Eye (tissue), 1 donor: ENCODE data around the gene SORT1.
"Not testable (repeated sequence)": the region's sequence is repeated elsewhere in the genome, so short reads cannot be mapped to it uniquely, and the experiment has no call there.

Experiments
- DNase-seq: peaks from one replicate; pipeline ENCODE4 v3.0.0-alpha.2; 2015

Gene SORT1

DNA sequence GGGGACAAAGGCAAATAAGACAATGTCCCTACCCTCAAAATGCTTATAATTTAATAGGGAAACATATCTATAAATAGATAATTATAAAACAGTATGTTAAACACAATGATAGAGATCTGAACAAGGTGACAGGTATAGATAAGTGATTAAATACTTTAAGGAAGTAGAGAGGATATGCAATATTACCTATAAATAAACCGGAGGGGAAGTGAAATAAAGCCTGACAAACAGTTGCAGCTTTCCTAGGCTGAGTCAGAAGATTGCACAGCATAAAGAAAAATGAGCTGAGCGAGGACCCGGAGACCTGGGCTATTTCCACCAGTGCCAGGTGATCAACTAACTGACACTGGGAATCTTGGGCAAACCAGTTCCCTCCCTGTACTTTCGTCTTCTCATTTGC lies 103.2 kb downstream of the SORT1 start:
- no peak for DNase-seq

DNA sequence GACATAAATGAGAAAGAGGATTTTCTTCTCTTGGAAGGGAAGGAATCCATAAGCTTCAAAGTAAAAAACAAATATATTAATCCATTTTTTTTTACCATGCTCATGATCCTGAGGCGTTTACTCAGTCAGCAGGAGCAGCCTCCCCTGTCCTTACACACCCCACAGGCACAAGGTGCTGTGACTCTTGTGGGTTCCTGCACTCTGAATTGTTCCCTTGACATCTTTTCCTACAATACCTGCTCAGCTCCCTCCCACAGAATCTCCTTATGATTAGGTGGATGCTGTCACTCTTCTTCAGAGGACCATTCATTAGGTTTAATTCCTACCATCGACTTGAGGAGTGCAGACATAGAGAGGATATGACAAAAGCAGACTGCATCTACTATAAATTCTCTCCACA lies 104.7 kb downstream of the SORT1 start:
- DNase-seq: no peak

DNA sequence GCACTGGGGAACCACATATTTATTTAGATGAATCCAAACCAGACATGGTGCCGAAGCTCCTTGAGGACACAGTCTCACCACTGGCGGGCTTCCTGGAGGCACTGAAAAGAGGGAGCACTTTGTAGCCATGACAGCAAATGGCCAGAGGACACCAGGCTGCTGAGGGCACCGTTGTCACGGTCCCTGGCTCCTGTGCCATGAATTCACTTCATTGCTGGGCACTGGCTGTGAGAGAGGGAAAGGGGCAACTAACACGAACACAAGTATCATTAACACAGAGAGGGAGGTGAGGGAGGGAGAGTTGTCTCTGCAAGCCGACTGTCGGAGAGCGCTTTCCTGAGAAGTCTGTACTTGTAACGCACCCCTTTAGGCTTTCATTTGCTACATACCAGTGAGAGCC lies 105.4 kb downstream of the SORT1 start:
- no peak for DNase-seq

DNA sequence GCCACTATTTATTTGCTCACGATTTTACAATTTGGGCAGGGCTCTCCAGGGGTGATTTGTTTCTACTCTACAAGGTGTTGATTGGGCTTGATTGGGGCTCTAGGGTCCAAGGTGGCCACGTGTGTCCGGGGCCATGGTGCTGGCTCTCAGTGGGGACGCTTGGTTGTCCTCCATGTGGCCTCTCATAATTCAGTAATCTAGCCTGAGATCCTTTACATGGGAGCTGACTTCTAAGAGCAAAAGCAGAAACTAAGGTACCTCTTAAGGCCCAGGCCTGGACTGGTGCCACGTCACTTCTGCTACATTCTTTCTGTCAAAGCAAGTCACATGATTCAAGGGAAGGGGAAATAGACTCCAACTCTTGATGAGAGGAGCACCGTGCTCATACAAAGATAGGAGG lies 106.7 kb downstream of the SORT1 start:
- DNase-seq: no peak

DNA sequence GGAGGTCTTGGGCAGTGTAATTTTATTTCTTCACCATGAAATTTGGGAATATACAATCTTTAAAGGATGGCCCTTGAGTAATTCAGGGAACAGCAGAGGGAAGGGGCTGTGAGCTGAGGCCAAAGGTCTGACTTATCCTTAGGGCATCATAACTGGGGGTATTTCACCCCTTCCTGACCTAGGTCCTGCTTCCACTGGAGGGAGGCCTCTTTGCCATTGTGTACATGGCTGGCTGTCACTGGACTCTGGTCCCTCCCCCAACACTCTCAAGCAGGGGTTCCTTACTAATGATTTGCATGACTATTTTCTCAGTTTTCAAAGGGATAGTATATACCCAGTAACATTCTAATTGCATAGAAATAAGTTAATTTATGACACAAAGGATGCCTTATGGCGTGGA lies 107.6 kb downstream of the SORT1 start:
- no peak for DNase-seq

DNA sequence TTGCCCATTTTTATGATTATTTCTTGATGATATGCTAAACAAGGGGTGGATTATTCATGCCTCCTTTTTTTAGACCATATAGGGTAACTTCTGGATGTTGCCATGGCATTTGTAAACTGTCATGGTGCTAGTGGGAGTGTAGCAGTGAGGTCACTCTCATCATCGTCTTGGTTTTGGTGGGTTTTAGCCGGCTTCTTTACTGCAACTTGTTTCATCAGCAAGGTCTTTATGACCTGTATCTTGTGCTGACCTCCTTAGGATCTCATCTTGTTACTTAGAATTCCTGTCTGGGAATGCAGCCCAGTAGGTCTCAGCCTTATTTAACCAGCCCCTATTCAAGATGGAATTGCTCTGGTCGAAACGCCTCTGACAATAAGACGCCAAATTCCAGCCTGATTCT lies 111.0 kb downstream of the SORT1 start:
- DNase-seq: not testable (repeated sequence)

DNA sequence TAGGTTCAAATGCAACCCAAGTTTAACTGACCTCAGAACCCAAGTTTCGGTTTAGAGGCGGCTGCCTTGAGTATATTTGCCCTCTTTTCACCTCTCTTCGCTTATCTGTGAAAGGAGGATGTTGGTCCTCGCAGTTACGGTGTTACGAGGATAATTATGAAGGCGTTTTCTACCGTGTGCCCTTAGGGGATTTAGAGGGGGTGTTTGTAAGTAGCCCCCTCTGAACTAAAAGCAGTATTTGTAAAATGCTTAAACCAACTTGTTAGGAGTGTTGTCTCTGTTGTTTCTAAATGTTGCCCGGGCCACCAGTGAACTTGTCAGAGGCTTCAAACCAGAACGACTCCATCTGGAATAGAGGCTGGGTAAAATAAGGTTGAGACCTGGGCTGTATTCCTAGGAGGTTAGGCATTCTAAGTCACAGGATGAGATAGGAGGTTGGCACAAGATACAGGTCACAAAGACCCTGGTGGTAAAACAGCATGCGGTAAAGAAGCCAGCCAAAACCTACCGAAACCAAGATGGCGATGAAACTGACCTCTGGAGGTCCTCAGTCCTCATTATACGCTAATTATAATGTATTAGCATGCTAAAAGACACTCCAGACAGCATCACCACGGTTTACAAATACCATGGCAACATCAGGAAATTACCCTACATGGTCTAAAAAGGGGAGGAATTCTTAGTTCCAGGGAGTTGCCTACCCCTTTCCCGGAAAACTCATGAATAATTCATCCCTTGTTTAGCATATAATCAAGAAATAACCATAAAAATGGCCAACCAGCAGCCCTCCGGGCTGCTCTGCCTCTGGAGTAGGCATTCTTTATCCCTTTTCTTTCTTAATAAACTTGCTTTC lies 113.7 kb downstream of the SORT1 start:
- DNase-seq: no peak

DNA sequence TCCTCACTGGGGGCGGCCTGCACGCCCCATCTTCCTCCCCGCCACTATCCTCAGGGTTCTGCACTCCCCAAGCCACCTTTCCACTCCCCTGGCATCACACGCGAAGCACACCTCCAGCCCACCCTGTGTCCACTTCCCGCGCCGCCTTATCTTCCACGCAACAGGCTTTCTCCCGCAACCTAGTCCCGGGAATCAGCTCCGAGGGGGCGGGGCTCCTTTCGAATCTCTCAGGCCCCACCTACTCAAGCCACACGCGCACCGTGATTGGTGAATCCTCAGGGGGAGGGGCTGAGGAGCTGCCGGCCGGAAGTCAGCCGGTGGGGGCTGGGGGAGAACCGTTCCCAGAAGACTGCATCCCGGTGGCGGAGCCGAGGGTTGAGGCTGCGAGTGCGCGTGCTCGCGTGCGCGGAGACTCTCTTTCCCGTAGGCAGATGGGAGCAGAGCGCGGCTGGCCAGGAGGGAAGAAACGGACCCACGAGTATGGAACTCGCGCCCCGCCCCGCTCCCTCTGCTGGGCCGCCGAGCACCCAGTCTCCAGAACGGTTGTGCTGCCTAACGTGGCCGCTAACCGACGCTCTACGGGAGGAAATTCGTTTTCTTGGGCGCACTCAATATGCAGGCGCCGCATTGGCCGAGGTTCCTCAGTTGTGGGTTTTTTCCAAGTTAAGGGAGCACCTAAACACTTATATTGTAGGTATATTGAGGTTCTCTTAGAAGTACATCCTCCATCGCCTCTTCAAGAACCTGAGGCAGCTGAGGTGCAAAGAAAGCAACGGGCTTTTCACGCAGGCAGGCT lies 114.6 kb downstream of the SORT1 start, which contains the start of gene PSRC1:
Gene PSRC1 (minus strand): TSS at position 194 of the 796 bp plus-strand sequence.
- DNase-seq: peak; percentile 99

DNA sequence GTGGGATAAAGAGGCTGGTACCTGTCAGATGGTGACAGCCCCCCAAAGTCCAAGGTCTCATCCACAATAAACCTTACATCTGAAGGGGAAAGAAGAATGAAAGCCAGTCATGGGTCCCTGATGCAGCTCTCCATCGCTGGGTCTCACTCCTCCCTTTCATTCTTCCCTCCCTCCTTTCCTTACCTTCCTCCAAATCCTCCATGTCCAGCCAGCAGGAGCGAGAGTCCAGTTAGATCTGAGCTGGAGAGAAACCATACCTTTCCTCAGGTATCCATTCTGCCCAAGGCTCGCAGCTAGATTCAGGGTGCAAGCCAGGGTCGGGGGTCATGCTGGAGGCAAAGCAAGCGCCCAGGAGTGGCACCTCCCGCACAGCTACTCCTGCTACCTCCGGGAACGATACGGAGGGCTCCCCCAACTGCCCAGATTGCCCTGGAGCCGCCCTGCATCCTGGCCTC lies 115.2 kb downstream of the SORT1 start:
- DNase-seq: no peak

DNA sequence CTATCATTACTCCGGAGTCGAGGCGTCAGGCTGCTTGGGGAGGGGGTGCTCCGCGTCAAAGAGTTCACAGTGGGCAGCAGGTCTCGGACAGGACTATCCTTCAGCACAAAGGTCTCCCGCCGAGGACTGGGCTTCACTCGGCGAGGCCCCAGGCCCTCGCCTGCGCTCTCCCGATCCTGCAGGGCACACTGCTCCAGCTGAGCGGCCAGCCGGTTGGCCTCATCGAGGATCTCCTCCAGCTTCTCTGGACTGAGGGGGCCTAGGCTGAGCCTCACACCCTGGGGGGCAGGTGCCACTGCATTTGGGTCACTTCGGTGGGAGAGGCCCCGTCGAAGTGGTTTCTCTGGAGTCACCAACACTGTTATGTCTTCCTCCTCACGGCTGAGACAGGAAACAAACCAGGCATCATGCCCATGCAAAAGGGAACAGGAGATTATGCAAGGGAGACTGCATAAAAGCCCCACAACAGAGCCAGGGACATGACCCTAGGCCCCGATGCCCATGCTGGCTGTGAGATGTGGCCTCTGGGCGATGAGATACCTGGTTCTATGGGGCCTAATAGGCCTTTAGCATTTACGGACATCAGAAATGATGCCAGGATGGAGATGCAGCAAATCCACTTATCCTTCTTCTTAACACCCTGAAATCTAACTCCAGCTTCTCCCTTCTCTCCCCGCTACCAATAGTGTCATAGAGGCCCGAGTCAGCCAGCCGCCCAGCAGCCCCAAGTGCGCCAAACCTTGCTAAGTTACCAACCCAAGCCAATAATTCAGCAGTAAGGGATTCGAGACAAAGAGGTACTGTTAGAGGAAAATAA lies 115.8 kb downstream of the SORT1 start:
- DNase-seq: no peak

DNA sequence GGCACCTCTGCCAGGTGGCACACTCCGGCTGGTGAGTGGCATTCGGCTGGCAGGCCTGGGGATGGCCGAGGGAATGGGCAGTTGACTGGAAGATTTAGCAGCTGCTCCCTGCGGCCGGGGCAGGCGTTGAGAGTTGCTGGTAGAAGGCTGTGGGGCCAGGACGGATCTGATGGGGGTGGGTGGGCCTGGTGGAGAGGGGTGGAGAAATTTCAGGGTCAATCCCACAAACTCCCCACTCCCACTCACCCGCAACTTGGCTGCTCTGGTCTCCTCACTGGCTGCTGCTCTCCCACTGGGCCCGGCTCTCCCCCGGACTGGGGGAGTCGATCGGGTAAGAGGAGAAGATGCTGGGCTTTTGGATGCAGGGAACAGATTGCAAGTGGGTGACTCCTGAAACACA lies 116.9 kb downstream of the SORT1 start:
- DNase-seq: no peak

DNA sequence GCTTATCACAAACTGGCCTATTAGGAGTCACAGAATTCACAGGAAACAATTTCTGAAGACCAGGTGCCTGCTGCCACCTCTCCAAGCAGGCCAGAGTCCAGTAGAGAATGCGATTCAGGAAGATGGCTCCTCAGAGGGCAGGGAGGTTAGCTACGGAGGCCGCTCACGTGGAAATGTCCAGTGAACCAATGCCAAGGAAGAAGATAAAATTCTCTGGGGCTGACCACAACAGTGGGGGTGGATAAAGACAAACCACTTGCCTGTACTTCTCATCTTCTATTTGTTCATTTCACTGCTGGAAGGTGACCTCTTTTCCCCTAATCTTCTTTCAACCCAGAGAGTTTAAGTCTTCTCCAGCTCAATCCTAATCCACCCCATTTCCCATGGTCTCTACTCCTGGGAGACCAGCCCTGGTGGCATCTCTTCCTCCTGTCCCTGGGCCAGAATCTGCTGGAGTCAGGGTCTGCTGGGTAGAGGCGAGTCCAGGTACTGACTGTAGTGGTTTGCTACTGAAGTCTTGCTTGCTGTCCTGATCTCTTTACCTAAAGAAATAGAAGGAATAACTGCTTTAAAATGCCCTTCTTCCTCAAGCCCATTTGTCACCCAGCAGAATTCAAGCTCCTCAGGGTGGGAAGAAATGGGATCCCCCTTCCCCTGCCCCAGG lies 118.0 kb downstream of the SORT1 start:
- DNase-seq: no peak

DNA sequence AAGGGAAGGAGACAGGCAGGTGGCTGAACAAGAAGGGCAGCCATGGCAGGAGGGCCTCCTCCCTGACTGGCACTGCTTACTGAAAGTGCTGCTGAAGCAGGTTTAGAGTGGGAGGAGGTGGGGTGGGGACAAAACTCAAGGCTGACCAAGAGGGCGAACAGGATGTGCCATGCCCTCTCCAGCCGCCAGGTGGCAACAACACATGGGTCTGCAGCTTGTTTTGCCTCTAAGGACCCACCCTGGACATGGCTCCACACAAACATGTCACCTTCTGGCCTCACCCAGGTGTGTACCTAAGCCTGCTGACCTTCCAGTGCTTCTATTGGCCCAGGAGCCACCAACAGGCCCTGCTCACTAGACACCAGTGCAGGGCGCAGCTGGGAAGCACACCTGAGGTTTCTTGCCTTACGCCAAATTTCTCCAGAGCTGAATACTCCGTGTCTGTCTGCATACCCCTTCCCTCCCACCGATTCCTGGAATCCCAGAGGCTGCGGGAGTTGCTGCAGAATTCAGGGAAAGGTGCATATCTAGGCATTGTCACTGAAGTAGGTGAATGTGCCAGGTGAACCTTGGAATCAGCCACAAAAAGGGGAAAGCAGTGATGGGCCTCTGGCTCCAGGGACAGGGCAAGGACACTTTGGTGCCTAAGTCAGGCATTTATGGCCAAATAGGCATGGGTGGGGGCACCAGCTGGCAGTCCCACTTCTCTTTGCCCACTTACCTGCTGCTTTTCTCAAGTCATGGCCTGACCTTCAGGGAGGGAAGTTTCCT lies 120.1 kb downstream of the SORT1 start:
- DNase-seq: peak; percentile 87

DNA sequence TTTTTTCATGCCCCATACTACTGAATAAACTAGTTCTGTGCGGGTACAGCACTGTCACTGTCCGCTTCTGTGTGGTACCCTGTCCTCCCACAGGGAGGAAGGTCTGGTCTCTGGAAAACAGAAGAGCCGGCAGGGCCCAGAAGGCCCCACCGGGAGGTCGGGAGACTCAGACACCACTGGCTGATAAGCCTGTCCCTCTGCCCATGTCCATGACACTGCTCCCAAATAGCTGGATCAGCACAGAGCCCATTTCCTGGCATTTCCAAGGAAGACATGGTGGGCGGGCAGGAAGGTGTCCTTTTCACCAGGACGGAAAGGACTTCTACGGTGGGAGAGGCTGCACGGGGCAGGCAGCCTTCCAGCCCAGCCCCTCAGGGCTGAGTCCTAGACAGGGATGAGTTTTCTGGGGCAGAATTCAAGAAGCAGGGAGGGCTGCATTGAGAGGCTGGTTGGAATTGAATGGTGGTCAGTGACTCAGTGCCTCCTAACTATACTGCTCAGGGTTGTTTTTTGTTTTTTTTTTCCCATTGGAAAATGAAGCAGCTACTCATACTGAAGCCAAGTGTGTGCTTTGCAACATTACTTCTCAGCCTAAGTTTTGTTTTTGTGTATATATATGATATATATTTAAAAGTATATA lies 121.9 kb downstream of the SORT1 start:
- no peak for DNase-seq

DNA sequence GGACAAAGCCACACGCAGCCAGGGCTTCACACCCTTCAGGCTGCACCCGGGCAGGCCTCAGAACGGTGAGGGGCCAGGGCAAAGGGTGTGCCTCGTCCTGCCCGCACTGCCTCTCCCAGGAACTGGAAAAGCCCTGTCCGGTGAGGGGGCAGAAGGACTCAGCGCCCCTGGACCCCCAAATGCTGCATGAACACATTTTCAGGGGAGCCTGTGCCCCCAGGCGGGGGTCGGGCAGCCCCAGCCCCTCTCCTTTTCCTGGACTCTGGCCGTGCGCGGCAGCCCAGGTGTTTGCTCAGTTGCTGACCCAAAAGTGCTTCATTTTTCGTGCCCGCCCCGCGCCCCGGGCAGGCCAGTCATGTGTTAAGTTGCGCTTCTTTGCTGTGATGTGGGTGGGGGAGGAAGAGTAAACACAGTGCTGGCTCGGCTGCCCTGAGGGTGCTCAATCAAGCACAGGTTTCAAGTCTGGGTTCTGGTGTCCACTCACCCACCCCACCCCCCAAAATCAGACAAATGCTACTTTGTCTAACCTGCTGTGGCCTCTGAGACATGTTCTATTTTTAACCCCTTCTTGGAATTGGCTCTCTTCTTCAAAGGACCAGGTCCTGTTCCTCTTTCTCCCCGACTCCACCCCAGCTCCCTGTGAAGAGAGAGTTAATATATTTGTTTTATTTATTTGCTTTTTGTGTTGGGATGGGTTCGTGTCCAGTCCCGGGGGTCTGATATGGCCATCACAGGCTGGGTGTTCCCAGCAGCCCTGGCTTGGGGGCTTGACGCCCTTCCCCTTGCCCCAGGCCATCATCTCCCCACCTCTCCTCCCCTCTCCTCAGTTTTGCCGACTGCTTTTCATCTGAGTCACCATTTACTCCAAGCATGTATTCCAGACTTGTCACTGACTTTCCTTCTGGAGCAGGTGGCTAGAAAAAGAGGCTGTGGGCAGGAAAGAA lies 122.9 kb downstream of the SORT1 start:
- peak; percentile 48 for DNase-seq

DNA sequence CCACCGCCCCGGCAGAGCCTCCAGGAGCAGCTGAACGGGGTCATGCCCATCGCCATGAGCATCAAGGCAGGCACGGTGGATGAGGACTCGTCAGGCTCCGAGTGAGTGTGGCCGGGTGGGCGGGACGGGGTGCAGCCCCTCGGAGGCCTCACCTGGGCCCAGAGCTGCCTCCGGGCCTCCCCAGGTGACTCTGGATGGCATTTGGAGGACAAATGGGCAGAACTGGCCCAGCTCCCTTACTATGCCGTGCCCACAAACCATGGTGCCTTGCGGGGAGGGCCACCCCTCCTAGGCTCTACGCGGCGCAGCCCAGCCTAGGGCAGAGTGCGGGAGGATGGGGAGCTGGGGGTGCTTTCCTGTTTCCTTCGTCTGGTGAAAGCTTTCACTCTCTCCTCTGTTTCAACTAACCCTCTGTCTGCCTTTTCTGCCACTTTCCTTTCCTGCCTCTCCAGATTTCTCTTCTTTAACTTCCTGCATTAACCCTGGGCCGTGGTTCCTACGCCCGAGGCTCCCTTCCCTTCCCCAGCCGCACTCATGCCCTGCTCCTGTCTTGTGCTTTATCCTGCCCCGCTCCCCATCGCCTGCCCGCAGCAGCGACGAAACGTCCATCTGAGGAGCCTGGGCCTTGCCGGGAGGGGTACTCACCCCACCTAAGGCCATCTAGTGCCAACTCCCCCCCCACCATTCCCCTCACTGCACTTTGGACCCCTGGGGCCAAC lies 124.0 kb downstream of the SORT1 start:
- no peak for DNase-seq

DNA sequence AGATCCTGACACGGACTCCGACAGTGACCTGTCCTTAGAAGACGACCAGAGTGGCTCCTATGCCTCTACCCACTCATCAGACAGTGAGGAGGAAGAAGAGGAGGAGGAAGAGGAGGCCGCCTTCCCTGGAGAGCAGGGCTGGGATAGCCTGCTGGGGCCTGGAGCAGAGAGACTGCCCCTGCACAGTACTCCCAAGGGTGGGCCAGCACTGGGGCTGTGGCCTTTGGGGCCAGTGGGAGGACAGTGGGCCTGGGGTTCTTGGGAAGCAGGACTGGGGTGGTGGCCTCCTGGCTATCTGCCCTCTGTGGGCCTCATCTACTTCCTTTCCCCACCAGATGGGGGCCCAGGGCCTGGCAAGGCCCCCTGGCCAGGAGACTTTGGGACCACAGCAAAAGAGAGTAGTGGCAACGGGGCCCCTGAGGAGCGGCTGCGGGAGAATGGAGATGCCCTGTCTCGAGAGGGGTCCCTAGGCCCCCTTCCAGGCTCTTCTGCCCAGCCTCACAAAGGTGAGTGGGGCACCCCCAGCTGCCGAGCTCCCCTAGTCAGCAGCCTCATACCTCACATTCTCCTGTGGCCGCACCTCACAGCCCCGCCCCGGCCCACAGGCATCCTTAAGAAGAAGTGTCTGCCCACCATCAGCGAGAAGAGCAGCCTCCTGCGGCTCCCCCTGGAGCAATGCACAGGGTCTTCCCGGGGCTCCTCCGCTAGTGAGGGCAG lies 124.7 kb downstream of the SORT1 start:
- DNase-seq: no peak

DNA sequence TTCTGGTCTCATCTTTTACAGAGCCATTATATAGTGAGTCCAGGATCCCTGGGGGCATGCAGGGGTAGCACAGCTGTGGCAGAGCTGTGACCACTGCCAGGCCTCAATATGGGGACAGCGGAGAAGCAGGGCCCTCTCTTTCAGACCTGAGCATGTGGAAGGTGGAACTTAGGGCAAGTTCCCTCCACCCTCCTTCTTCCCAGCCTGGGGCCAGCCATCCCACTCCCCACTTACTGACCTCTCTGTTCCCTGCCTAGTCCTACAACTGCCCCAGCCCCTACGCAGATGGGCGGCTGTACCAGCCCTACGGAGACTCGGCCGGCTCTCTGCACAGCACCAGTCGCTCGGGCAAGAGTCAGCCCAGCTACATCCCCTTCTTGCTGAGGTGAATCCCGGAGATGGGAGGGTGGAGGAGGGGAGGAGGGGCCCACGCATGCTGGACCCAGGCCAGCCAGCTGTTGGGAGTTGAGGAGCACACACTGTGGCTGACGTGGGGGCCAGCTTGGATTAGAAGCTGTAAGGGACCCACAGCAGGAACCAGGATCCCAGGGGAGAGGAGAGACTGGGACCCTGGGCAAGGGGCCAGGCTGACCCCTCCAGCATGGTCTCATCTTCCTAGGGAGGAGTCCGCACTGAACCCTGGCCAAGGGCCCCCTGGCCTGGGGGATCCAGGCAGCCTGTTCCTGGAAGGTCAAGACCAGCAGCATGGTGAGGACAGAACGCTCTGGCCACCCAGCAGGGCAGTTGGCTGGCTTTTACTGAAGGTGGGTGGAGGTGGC lies 125.5 kb downstream of the SORT1 start:
- no peak for DNase-seq
